ENCODE results near the gene MTARC2.

The MTARC2 gene

DNA sequence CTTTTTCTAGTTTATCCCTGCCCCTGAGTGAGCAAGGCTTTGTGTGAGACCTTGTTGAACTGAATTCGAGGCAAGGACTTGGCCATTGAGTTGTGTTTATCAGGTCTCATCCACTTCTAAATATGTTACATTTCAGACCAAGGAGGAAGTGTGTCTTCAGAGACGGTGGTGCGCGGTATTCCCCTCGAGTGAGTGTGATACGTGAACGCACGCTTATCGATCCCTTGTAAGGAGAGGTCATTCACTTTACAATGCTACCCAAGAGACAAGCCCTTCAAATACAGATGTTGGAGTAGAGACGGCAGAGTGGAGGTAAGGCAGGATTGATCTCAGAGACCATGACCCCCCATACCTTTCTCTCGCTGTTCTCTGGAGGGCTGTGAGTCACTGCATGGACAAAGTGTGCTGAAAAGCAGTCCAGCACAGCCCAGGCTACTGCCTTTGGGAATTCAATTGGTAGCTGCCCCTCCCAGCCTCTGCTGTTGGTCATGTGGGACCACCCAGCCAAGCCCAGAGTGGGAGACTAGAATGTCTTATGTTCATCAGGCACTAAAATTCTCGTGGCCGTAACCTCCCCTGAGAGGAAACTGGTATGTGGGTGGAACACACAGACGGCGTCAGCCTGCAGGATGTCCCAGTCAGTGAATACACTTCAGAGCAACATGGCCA lies 22.3 kb downstream of the MTARC2 start:
- no peak for DNase-seq (ENCODE audit: low spot score)

DNA sequence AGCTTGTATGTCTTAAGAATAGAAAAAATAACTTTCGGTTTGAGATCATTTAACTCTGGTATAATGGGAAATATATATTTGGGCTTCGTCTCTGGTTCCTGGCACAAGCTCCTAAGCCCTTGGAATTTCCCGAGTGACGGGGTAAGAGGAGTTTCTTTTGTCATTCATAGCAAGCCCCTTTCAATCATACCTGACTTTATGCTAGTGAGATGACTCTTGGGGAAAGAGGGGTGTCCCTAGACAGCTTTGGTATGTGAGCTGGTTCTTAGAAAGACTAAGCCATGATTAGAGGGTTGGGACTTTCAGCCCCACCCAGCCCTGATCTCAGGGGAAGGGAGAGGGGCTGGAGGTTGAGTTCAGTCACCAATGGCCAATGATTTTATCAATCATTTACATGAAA lies 24.7 kb downstream of the MTARC2 start:
- no peak for DNase-seq (ENCODE audit: low spot score)

DNA sequence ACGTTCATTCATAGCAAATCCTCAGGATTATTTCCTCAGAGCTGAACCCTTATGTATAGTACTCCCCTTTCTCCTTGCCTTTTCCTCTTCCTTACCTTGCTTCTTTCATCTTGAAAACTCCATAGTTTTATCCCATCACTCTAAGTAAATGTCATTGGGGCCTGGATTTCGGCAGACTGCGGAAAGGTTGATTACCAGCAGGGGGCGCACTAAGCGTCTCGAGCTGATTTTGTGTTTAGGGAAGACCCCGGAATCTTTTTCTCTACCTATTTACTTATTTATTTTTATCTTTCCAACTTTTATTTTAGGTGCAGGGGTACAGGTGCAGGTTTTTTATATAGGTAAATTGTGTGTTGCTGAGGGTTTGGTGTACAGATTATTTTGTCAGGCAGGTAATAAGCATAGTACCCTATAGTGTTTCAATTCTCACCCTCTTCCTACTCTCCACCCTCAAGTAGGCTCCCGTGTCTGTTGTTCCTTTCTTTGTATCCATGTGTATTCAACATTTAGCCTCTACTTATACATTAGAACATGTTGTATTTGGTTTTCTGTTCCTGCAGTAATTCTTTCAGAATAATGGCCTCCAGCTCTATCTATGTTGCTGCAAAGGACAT lies 27.2 kb downstream of the MTARC2 start:
- peak; percentile 33 for DNase-seq (ENCODE audit: low spot score)

DNA sequence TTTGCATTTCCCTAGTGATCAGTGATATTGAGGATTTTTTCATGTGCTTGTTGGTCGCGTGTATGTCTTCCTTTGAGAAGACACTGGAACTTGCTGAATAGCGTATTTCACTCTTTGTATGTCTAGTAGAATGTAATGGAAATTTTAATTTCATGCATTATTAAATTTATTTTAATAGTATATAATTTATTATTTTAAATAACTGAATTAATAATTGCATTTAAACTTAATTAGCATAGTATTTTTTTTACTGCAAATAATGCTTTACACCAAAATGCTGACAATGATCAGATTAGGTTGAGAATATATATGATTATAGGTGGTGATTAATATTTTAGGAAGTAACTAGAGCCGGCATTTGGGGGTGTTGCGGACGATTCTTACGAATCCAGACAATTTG lies 28.1 kb downstream of the MTARC2 start:
- DNase-seq (ENCODE audit: low spot score), result no peak

DNA sequence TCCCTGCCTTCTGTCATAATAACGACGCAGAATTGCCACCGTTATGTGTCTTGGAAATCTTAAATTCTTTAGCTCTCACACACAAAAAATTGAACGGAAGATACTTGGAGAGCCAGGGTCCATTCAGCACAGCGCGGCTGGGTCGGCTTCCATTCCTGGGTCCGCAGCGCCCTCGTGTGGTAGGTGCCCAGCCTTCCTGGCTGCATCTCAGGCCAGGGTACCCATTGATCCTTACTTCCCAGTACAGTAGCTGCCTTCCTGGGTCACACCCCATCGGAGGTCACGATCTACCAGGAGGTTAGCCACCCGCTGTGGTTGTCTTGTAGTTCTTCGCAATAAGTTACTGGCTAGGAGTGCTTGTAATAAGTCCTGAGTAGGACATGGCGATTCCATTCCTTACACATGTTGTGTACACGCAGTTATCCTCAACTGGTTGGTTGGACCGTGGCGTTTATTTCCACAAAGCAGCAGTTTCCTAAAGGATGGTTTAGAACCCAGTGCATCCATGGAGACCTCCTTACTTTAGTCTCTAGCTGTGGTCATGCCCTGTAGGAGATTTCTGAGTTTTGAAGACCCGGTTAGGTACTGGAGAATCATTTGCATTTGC lies 28.7 kb downstream of the MTARC2 start:
- peak; percentile 68 for DNase-seq (ENCODE audit: low spot score)

DNA sequence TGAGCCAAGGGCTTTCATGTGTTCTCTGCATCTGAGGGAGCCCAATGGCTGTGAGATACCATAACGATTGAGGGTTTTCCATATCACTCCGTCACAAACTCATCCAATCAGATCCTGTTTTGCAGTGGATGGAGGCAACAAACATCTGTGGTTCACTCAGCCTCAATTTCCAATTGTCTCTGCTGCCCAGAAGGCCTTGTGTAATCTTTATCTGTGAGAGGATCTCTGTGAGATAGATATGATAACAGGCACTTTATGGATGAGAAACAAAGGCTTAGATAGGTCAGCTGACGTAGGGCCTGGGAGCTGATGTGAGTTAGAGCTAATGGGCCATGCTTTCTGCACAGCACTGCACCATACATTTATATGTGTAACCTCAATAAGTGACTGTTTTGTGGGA lies 35.3 kb downstream of the MTARC2 start:
- no peak for DNase-seq (ENCODE audit: low spot score)

DNA sequence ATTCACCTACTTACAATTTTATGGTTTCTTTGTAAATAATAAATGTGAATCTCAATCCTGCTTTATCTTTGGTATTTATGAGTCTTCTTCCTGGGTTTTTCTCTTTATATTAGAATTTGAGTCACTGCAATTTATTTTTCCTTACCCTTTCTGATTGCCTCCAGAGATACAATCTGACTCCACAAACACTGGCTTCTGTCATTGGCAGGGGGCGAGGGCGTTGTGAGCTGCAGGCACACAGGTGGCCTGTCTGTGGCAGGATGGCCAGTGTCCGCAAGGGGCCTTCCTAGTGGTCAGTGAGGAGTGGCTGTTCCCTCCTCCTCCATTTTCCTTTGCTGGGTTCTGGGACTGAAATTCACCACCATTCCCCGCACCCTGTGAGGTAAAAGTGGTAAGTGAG lies 36.6 kb downstream of the MTARC2 start:
- no peak for DNase-seq (ENCODE audit: low spot score)

DNA sequence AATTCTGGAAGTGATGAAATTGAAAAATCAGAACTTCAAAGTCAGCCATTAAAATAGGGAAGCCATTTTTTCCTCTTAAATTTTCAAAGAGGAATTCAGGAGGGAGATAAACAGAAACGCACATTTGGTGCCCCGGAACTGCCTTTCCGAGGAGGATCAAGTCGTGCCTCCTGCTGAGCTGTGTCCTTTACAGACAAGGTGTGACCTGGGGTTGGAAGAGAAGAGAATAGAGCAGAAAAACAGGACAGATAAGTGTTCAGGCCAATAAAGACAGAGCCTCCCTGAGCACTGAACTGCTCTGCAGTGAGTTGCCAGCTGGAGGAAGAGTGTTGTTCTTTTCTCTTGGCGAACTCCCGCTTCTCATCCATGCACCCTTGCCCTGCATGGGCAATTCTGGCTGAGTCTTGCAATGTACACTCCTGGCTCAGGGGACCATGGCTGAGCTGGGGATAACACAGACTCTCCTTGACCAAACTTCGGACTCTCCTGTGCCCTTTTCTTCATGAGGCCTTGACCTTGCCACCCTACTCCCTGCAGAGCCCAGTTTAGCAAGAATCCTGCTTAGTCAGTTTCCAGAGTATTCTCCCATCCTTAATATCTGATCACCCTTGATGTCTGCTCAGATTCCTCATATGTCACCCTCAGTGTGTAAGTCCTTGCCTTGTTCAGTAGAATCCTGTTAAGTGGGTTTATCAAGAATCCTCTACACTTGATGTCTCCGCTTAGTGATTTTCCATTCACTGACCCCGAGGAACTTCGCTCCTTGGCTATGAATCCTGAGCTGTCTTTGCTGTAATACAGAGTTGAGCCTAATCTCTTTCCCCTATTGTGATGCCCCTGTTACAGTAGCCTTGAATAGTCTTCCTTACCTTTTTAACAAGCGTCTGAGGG lies 37.3 kb downstream of the MTARC2 start:
- DNase-seq (ENCODE audit: low spot score), result no peak

DNA sequence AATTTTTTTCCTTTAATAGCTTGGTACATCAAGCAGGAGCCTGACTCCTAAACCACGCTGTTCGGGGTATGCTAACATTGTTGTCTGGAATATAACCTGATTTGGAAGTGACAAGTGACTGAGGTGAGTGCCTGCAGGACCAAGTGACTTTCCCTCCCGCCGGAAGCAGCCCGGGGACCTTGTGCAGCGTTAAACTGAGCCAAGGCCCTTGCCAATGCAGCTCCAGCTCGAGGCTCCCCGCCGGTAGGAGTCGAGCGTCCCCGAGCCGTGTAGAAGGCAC lies 37.9 kb downstream of the MTARC2 start:
- no peak for DNase-seq (ENCODE audit: low spot score)

DNA sequence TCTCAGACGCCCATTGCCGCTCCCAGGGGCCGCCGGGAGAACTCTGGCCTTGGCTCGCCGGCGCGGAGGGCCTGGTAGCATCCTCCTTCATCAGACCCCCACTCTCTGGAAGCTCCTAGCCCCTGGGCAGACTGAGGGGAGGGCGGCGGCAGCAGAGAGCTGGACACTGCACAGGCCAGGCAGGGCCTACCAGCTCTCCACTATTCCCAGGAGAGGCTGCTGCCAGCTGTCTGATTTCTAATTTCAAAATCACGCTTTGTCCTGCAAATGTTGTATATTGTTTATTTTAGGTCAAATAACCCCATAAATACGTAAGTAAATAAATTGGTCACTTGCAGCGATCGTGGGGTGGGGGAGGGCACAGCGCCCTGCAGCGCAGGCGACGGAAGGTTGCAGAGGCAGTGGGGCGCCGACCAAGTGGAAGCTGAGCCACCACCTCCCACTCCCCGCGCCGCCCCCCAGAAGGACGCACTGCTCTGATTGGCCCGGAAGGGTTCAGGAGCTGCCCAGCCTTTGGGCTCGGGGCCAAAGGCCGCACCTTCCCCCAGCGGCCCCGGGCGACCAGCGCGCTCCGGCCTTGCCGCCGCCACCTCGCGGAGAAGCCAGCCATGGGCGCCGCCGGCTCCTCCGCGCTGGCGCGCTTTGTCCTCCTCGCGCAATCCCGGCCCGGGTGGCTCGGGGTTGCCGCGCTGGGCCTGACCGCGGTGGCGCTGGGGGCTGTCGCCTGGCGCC lies 38.4 kb downstream of the MTARC2 start, which contains the start of gene MTARC1:
Gene MTARC1, plus strand, starts transcription at position 577 of the 732 bp plus-strand sequence. Its CDS starts 32 bp downstream, at position 609.
- peak; percentile 82 for DNase-seq (ENCODE audit: low spot score)

DNA sequence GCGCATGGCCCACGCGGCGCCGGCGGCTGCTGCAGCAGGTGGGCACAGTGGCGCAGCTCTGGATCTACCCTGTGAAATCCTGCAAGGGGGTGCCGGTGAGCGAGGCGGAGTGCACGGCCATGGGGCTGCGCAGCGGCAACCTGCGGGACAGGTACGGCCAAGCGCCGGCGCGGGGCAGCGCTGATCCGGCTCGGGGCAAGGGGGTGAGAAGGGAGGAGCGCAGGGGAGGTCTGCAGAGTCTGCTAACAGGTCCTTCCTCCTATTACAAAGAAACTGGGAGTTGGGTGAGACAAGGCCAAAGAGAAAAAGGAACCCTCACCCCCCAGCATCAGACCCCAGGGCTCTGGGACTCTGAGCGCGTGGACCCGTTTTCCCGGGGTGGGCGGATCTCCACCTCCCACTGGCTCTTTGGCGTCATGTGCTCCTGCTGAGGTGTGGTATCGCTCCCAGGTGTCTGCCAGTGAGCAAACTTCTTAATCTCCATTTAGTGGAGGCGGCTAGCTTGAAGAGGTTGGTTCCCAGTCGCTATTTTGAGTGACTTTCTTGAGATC lies 39.0 kb downstream of the MTARC2 start:
- peak; percentile 66 for DNase-seq (ENCODE audit: low spot score)

DNA sequence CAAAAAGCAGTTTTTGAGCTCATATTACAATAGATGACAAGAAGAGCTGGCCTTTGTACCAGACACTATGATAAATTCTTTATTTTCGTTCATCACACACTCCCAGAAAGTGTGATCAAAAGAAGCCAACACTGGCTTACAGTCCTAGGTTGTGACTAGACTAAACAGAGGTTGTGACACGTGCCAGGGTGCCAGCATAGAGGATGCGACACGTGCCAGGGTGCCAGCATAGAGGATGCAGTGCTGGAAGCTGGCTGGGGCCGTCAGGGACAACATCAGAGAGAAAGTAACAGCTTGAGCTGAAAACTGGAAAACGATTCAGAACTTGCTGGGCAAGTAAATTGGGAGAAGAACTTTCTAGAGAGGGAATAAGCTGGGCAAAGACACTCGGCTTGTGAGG lies 40.8 kb downstream of the MTARC2 start:
- DNase-seq (ENCODE audit: low spot score), result no peak

DNA sequence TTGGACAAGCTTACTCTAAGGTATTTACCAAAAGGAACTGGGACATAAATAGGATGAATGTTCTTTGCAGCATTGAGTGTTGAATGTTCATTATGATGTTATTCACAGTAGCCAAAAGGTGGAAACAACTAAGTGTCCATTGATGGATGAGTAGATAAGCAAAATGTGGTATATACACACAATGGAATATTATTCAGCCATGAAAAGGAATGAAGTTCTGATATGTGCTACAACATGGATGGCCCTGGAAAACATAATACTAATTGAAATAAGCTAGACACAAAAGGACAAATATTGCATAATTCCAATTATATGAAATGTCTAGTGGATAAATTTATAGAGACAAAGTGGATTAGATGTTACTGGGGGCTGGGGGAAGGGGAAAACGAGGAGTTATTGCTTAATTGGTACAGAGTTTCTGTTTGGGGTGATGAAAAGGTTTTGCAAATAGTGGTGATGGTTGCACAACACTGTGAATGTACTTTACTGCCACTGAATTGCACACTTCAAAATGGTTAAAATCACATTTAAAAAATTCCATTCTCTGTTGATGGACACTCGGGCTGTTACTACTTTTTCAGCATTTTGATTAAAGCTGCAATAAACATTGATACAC lies 41.5 kb downstream of the MTARC2 start:
- DNase-seq (ENCODE audit: low spot score), result no peak

DNA sequence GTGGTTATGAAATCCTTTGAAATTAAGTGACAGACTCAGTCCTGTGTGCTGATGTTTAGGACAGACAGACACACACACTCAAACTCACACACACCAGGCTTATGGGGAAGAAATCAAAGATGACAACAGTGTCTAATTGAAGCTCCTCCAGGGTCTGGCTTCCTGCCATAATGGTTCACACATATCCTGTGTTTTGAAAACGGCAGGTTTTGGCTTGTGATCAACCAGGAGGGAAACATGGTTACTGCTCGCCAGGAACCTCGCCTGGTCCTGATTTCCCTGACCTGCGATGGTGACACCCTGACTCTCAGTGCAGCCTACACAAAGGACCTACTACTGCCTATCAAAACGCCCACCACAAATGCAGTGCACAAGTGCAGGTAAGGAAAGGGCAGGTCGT lies 43.2 kb downstream of the MTARC2 start:
- no peak for DNase-seq (ENCODE audit: low spot score)

DNA sequence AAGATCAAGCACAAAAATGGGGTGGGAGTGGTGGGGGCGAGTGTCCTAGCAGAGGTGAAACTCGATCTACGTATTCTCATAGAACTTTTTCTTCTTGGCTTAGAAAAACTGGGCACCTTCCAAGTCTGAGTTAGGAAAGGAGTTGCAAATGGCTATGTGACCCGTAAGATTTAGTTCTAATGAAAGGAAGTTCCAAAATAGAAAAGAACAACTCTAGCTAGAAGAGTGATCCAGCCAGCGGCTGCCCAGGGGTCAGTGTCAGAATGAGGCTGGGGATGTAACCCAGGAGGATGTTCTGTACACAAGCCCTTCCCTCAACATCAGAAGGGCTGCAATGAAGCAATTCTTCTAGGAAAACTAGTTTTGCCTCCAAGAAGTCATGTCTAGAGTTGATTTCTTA lies 43.8 kb downstream of the MTARC2 start:
- no peak for DNase-seq (ENCODE audit: low spot score)

DNA sequence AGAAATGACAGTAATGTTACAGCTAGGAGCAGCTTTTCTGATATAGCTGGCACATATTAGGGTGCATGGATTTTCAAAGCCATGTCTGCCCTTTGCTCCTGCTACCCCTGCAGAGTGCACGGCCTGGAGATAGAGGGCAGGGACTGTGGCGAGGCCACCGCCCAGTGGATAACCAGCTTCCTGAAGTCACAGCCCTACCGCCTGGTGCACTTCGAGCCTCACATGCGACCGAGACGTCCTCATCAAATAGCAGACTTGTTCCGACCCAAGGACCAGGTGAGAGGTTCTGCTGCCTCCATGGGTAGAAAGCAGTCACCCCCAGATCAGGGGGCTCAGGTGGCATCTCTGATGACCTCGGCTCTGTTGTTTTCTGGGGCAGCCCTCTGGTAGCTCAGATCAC lies 48.4 kb downstream of the MTARC2 start:
- DNase-seq (ENCODE audit: low spot score), result no peak

DNA sequence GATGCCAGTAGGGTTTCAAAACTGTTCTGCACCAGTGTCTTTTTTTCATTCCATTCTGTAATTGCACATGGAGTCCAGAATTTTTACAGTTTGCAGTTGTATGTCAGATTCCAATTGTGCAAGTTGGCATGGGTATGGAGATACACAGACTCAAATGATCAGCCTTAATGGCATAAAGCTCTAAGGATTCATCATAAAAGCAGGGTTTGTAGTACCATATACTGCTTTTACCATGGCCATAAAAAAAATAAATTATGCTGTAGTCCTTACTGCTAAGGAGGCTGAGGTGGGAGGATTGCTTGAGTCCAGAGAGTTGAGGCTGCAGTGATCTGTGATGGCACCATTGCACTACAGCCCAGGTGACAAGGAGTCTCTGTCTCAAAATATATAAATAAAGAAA lies 48.9 kb downstream of the MTARC2 start:
- no peak for DNase-seq (ENCODE audit: low spot score)

DNA sequence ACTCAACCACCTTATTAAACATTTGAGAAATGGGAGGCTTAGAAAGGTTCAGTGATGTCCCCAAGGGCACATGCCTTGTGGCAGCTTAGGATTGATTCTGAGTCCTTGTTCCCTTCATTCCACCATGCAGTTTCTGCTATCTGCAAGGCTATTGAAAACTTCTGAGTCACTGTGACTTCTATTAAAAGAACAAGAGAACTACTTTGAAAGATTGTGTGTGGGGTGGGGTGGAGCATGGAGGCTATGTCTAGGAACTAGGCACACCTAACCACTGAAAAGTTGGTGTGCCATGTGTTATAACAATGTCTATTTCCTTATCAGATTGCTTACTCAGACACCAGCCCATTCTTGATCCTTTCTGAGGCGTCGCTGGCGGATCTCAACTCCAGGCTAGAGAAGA lies 49.4 kb downstream of the MTARC2 start:
- DNase-seq (ENCODE audit: low spot score), result no peak

DNA sequence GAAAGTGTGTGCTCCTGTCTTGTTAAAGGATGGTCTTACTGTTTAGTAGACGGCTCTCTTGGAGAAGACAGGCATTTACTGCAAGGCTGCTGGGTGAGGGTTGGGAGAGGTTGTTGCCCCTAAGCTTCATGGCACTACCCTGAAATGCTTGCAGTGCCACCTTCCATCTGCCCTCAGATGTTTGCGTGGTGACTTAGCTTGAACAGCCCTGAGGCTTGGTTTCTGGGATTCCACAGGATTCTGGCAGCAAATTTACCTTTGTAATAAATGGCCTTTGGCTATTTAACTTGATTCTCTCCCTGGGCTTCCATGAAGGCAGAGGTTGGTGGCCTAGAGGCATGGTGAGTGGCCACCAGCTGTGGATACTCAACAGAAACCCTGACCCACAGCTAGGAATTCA lies 50.2 kb downstream of the MTARC2 start:
- no peak for DNase-seq (ENCODE audit: low spot score)

DNA sequence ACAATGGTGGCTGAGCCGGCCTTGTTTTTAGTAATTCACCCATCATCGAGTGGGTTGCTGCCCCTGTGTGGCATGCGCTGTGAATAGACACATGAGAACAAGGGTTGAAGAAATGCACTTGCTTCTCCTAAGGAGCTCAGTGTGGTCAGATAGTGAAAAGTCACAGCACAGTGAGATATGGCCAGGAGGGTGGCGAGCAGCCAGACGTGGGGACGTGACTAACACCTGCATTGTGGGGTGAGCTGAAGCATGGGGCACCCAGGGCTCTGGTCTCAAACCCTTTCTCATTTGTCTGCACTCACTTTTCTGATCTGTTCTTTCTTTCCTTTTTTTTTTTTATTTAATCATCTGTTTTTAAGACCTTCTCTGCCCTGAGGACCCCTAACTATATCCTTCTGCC lies 52.1 kb downstream of the MTARC2 start:
- DNase-seq (ENCODE audit: low spot score), result no peak

DNA sequence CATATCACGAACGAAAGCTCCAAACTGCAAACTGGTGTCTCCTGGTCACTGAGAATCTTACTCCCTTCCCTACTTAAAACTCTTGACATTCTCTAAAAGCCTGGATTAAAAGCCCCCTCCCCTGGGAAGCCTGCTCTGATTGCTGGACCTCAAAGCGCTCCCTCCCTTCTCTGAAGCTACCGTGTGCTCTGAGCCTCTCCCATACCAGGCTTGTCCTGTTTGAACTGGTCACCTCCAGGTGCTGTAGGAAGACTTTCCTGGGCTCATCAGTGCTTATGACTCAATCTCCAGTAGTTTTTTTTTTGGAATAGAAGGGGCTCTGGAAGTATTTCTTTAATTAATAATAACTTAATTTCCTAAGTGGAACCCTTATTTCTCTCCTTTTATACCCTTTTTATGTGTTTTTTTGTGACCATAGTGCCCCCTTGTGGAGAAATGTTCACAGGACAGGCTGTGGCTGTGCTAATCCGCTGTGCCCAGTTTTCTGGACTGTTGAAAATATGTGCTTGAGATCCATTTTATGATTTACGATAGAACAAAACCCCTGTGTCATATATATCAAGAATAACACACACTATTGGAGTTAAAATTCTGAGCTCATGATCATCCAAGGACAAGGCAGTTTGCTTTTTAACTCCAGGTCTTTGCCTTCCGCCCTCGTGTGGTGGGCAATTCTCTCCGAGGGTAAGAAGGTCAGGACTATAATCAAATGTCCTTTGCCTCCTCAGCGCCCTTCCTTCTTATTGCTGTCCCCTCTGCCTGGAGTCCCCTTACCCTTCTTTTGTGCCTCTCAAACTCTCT lies 55.5 kb downstream of the MTARC2 start:
- DNase-seq (ENCODE audit: low spot score), result no peak
